ENCODE data around the gene CST9L. TPM values are rescaled to one million over a fixed set of nuclear protein-coding genes. Genes with fewer than 3 reads are reported as not detected.

The CST9L gene
- total and polyA plus RNA-seq, 11 donors = not detected

DNA sequence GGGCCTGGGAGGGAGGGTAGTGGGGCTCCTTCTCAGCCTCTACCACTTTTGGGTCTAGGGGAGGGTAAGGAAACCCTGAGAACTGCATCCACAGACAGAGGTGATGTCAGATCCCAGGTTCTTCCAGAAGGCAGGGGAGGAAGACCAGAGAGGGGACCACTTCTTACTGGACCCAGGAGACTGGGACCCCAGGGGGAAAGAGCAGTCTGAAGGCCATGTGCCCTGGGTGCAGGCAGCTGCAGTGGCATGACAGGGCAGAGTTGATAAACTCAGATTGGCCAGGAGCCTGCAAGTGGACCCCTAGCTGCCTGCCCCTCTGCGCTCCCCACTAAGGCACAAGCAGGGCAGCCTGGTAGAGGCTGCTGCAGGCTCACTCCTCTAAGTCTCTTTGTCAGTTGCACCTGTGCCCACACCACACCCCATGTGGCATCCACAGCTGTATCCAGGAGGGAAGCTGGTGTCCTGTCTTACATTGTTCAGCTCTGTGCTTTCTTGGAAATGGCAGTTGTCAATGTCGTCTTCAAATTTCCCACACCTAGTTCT lies 2.7 kb downstream of the CST9L start:
- ATAC-seq (no peak), DNase-seq (no peak)
- H3K27ac ChIP-seq = no peak overlapping the region
- WGBS, 4 donors = 87 to 100% (median 89%) methylated on average over 1 to 2 of the region's 2 CpGs
- intact Hi-C loops (cut with DNase I) = no loop called here
- no peaks in the 10 kb centered on the region for H3K36me3 ChIP-seq
- peaks cover 0 to 22% (median 17%) of the 10 kb centered on the region in 12 donors for H3K9me3 ChIP-seq
- no peak for TF ChIP-seq POLR2A (IDR thresholded peaks at IDR 0.05)
- TF ChIP-seq, protein P1, sequence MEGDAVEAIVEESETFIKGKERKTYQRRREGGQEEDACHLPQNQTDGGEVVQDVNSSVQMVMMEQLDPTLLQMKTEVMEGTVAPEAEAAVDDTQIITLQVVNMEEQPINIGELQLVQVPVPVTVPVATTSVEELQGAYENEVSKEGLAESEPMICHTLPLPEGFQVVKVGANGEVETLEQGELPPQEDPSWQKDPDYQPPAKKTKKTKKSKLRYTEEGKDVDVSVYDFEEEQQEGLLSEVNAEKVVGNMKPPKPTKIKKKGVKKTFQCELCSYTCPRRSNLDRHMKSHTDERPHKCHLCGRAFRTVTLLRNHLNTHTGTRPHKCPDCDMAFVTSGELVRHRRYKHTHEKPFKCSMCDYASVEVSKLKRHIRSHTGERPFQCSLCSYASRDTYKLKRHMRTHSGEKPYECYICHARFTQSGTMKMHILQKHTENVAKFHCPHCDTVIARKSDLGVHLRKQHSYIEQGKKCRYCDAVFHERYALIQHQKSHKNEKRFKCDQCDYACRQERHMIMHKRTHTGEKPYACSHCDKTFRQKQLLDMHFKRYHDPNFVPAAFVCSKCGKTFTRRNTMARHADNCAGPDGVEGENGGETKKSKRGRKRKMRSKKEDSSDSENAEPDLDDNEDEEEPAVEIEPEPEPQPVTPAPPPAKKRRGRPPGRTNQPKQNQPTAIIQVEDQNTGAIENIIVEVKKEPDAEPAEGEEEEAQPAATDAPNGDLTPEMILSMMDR (IDR thresholded peaks at IDR 0.05) = no peak
- H3K4me3 ChIP-seq = no peak overlapping the region
- no peaks in the 10 kb centered on the region for H3K4me1 ChIP-seq
- no peaks in the 10 kb centered on the region for H3K27me3 ChIP-seq

DNA sequence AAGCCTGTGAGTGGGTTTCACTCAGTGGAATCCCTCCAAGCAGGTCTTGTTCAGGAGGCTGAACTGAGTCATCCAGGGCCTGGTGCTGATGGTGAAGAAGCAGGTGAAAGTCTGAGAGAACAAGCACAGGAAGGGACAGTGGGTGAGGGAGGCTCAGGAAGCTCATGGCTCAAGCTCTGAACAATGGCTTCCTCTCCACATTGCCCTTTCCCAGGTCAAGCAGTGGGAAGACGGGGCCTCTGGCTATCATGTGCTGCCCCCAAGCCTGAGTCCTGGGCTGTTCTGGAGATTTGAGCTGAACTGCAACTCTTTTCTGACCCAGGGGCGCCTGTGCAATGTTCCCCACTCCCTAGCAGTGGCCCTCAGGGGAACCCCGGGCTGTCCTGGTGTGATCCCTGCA lies 3.4 kb downstream of the CST9L start:
- intact Hi-C loops (cut with DNase I) = no loop called here
- 40 to 73% (median 53%) methylated on average over 3 of the region's 3 CpGs for WGBS, 4 donors
- no peaks in the 10 kb centered on the region for H3K36me3 ChIP-seq
- ATAC-seq (no peak), DNase-seq (no peak)
- no peaks in the 10 kb centered on the region for H3K27me3 ChIP-seq
- no peak overlapping the region for H3K4me3 ChIP-seq
- TF ChIP-seq, protein P1 (IDR thresholded peaks at IDR 0.05) = no peak
- no peak for TF ChIP-seq POLR2A (IDR thresholded peaks at IDR 0.05)
- H3K4me1 ChIP-seq = no peaks in the 10 kb centered on the region
- H3K9me3 ChIP-seq = peaks cover 0 to 28% (median 17%) of the 10 kb centered on the region in 12 donors
- H3K27ac ChIP-seq = no peak overlapping the region

DNA sequence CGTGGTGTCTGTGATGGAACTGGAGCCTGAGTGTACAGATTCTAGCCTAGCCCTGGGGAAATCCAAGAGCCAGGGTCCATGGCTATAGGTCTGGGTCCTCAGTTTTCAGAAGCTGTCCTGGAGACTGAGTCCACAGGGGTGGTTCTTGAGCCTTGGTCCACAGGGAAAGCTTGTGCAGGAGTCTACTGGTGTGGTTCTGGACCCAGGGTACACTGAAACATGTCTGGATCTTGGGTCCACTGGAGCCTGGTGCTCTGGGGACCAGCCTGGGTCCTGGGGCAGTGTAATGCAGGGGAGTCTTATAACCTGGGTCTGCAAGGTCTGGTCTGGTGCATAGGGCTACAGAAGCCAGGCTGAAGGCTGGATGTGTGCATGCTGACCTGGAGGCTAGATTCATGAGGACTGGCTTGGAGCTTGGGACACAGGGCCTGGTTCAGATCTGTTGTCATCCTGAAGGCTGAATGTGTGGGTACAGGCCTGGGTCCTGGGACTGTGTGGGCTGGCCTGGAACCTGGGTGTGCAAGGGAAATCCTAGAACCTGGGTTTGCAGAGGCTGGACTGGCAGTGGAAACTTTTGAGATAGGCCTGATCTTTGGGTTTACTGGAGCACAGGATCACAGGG lies 5.5 kb downstream of the CST9L start:
- Histone ChIP-seq H3K27ac (no peak overlapping the region), H3K27me3 (no peaks in the 10 kb centered on the region), H3K4me1 (no peaks in the 10 kb centered on the region), H3K9me3 (peaks cover 0 to 45% (median 21%) of the 10 kb centered on the region in 12 donors), H3K36me3 (no peaks in the 10 kb centered on the region), H3K4me3 (no peak overlapping the region)
- no peak for TF ChIP-seq POLR2A (IDR thresholded peaks at IDR 0.05)
- TF ChIP-seq, protein P1 (IDR thresholded peaks at IDR 0.05) = no peak
- intact Hi-C loops (cut with DNase I) = no loop called here
- WGBS, 4 donors = 57 to 81% (median 72%) methylated on average over 1 of the region's 1 CpG
- no peak for ATAC-seq
- DNase-seq = no peak

DNA sequence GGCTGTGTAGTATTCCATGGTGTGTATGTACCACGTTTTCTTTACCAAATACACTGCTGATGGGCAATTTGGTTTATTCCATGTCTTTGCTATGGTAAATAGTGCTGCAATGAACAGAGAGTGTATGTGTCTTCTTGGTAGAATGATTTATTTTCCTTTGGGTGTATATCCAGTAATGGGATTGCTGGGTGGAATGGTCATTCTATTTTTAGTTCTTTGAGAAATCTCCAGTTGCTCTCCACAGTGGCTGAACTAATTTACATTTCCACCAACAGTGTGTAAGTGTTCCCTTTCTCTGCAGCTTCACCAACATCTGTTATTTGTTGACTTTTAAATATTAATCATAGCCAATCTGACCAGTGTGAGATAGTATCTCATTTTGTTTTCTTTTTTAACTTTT lies 13.9 kb downstream of the CST9L start:
- Histone ChIP-seq H3K4me3 (no peak overlapping the region), H3K4me1 (no peaks in the 10 kb centered on the region), H3K27me3 (peaks cover 0 to 13% (median 0%) of the 10 kb centered on the region in 9 donors), H3K27ac (no peak overlapping the region), H3K9me3 (peaks cover 0 to 28% (median 5%) of the 10 kb centered on the region in 12 donors), H3K36me3 (no peaks in the 10 kb centered on the region)
- 33 to 48% (median 33%) methylated on average over 1 of the region's 1 CpG for WGBS, 4 donors
- intact Hi-C loops (cut with DNase I) = no loop called here
- ATAC-seq (no peak), DNase-seq (no peak)
- TF ChIP-seq, protein P1 (IDR thresholded peaks at IDR 0.05) = no peak
- TF ChIP-seq POLR2A (IDR thresholded peaks at IDR 0.05) = no peak

All from heart left ventricle (tissue), 16 donors.